Panc1 (cell line): ENCODE measurements around the gene C1orf210. TPM values are rescaled to one million over a fixed set of nuclear protein-coding genes. Genes with fewer than 3 reads are reported as not detected.

Source experiments
- ATAC-seq: fragments of 200-7000 bp; cut with Tn5 transposase; 2 replicates; pipeline ENCODE4 v1.9.1; 2020; ENCODE audit warnings: mild to moderate bottlenecking, moderate library complexity
- BruUV-seq: library from RNA; stranded (reverse); fragments of 400-500 nt; replicated peaks from 2 replicates; lab custom pipeline; 2021; lab: Mats Ljungman, UMichigan
- CTCF ChIA-PET: fragments of 300-600 bp; sonication (Branson Sonifier 250); formaldehyde crosslinking; loops from one replicate; lab custom pipeline; 2022; ENCODE audit warnings: antibody characterized with exemption; lab: Charles Lee
- POLR2A ChIA-PET: fragments of 300-600 bp; sonication (Branson Sonifier 250); formaldehyde crosslinking; loops from one replicate; lab custom pipeline; 2022; ENCODE audit warnings: antibody characterized with exemption; lab: Charles Lee
- DNase-seq: peaks from one replicate; pipeline ENCODE4 v3.0.0-alpha.2; 2010; ENCODE audit warnings: low read depth, low spot score
- H3K27ac ChIP-seq: 2 replicates; pipeline ENCODE4 v1.5.1; 2011; ENCODE audit warnings: mild to moderate bottlenecking, low read length, inconsistent platforms
- H3K27me3 ChIP-seq: fragments of 200-500 bp; sonication (Bioruptor generic); 2 replicates; pipeline ENCODE4 v1.6.0; 2014; ENCODE audit warnings: low read length, inconsistent platforms; ENCODE audit not compliant: control insufficient read depth, insufficient read depth
- H3K36me3 ChIP-seq: fragments of 200-500 bp; sonication (Bioruptor generic); 2 replicates; pipeline ENCODE4 v1.5.1; 2014; ENCODE audit warnings: inconsistent platforms, mild to moderate bottlenecking, low read length, moderate library complexity; ENCODE audit not compliant: control insufficient read depth, insufficient read depth
- H3K4me1 ChIP-seq: 2 replicates; pipeline ENCODE4 v1.5.1; 2011; ENCODE audit warnings: inconsistent platforms, mild to moderate bottlenecking, low read length, moderate library complexity; ENCODE audit not compliant: control insufficient read depth, insufficient read depth
- H3K4me3 ChIP-seq, 2 experiments: 2 replicates each; pipeline ENCODE4 v1.5.1; 2011 to 2012; ENCODE audit warnings: low read depth in 2 of 2, low read length in 2 of 2, mild to moderate bottlenecking in 2 of 2, inconsistent platforms in 1 of 2, moderate library complexity in 1 of 2
- H3K9me3 ChIP-seq: fragments of 200-500 bp; sonication (Bioruptor generic); 2 replicates; pipeline ENCODE4 v1.5.1; 2014; ENCODE audit warnings: low read depth, mild to moderate bottlenecking, inconsistent platforms, low read length, moderate library complexity; ENCODE audit not compliant: control insufficient read depth, insufficient read depth
- POLR2AphosphoS5 ChIP-seq: IDR thresholded peaks from 2 replicates; pipeline ENCODE4 v1.6.1; 2012; ENCODE audit warnings: mild to moderate bottlenecking, low read depth, low read length, moderate library complexity
- SIN3A ChIP-seq: IDR thresholded peaks from 2 replicates; pipeline ENCODE4 v1.6.1; 2012; ENCODE audit warnings: low read depth, mild to moderate bottlenecking, low read length, moderate library complexity, borderline replicate concordance; ENCODE audit not compliant: insufficient read depth
- TCF7L2 ChIP-seq: IDR thresholded peaks from 2 replicates; pipeline ENCODE4 v1.6.1; 2011; ENCODE audit warnings: mild to moderate bottlenecking, low read depth, low read length, inconsistent platforms
- in situ Hi-C: cut with HindIII; loops from 2 replicates; pipeline ENCODE4 v1.10.0; 2016; ENCODE audit warnings: low sequenced_read_pairs, low pct_unique_long_range_greater_than_20kb
- intact Hi-C: fragments of 100-400 bp; cut with micrococcal nuclease; formaldehyde crosslinking; loops from one replicate; pipeline ENCODE4 v1.10.0; 2022; ENCODE audit not compliant: unreplicated experiment
- total RNA-seq: library from RNA; stranded (reverse); gene quantifications from one replicate; pipeline ENCODE4 v1.2.1, GENCODE V29; 2021; ENCODE audit not compliant: unreplicated experiment
- TF ChIP-seq, protein P1 (sequence below): fragments of 450-650 bp; IDR thresholded peaks from 2 replicates; pipeline ENCODE4 v1.5.1; 2017; ENCODE audit warnings: mild to moderate bottlenecking
- TF ChIP-seq, protein P2 (sequence below), 2 experiments: IDR thresholded peaks; 2 replicates each; pipeline ENCODE4 v1.6.1; 2011 to 2012; ENCODE audit warnings: low read depth in 2 of 2, control low read depth in 1 of 2, low read length in 1 of 2, mild to moderate bottlenecking in 1 of 2, moderate library complexity in 1 of 2; ENCODE audit not compliant: insufficient read depth in 1 of 2

The C1orf210 gene
- total RNA-seq, 1 experiment from 2014 or later, result not detected

DNA sequence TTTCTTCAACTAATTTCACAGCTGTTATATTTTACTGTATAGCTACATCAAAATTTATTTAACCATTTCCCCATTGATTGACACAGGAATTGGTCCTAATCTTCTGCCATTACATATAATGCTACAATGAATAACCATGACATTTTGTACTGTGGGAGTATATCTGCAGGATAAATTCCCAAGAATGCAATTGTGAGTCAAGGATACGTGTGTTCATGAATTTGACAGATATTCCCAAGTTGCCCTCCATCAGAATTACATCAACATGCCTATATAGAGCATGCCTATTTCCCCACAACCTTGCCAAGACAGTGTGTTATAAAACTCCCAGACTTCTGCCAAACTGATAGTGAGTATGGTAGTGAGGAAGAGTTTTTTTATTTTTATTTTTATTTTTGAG lies 12.7 kb upstream of the C1orf210 start:
- H3K4me1 ChIP-seq, result no peaks in the 10 kb centered on the region
- ATAC-seq (no peak), DNase-seq (no peak)
- no peak overlapping the region for H3K27ac ChIP-seq
- H3K9me3 ChIP-seq, result no peaks in the 10 kb centered on the region
- H3K4me3 ChIP-seq, result no peak overlapping the region
- no peak for TF ChIP-seq POLR2AphosphoS5
- TF ChIP-seq, protein P1, sequence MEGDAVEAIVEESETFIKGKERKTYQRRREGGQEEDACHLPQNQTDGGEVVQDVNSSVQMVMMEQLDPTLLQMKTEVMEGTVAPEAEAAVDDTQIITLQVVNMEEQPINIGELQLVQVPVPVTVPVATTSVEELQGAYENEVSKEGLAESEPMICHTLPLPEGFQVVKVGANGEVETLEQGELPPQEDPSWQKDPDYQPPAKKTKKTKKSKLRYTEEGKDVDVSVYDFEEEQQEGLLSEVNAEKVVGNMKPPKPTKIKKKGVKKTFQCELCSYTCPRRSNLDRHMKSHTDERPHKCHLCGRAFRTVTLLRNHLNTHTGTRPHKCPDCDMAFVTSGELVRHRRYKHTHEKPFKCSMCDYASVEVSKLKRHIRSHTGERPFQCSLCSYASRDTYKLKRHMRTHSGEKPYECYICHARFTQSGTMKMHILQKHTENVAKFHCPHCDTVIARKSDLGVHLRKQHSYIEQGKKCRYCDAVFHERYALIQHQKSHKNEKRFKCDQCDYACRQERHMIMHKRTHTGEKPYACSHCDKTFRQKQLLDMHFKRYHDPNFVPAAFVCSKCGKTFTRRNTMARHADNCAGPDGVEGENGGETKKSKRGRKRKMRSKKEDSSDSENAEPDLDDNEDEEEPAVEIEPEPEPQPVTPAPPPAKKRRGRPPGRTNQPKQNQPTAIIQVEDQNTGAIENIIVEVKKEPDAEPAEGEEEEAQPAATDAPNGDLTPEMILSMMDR, result no peak
- no peak for TF ChIP-seq SIN3A
- TF ChIP-seq, protein P2, sequence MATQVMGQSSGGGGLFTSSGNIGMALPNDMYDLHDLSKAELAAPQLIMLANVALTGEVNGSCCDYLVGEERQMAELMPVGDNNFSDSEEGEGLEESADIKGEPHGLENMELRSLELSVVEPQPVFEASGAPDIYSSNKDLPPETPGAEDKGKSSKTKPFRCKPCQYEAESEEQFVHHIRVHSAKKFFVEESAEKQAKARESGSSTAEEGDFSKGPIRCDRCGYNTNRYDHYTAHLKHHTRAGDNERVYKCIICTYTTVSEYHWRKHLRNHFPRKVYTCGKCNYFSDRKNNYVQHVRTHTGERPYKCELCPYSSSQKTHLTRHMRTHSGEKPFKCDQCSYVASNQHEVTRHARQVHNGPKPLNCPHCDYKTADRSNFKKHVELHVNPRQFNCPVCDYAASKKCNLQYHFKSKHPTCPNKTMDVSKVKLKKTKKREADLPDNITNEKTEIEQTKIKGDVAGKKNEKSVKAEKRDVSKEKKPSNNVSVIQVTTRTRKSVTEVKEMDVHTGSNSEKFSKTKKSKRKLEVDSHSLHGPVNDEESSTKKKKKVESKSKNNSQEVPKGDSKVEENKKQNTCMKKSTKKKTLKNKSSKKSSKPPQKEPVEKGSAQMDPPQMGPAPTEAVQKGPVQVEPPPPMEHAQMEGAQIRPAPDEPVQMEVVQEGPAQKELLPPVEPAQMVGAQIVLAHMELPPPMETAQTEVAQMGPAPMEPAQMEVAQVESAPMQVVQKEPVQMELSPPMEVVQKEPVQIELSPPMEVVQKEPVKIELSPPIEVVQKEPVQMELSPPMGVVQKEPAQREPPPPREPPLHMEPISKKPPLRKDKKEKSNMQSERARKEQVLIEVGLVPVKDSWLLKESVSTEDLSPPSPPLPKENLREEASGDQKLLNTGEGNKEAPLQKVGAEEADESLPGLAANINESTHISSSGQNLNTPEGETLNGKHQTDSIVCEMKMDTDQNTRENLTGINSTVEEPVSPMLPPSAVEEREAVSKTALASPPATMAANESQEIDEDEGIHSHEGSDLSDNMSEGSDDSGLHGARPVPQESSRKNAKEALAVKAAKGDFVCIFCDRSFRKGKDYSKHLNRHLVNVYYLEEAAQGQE (IDR thresholded peaks at IDR 0.05; ENCODE audit: insufficient read depth in 1 of 2, low read depth in 2 of 2, low read length in 1 of 2), result no peak
- no peak for TF ChIP-seq TCF7L2
- in situ Hi-C loops (no loop called here), intact Hi-C loops (no loop called here)
- POLR2A ChIA-PET, result no interaction called here
- CTCF ChIA-PET, result no interaction called here
- no peaks in the 10 kb centered on the region for H3K27me3 ChIP-seq
- BruUV-seq, result no TSS peak
- H3K36me3 ChIP-seq, result no peaks in the 10 kb centered on the region

DNA sequence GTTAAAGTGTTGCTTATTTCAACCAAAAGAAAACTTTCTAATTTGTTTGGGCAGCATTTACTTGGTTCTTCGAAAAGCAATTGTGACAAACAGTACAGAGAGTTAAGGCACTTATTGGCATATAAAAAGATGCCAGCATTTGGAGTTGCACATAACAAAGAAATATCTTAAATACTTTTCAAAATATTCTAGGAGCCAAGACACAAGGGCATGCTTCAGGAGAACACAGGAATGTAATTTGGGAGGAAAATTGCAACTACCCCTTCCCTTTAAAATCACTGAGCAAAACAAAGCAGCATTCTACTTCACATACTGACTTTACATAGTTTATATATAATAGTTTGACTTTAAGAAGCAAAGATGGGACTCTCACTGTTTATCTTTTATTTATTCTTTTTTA lies 10.8 kb upstream of the C1orf210 start:
- CTCF ChIA-PET, result no interaction called here
- Histone ChIP-seq H3K36me3 (no peaks in the 10 kb centered on the region), H3K27me3 (no peaks in the 10 kb centered on the region), H3K4me3 (no peak overlapping the region), H3K9me3 (no peaks in the 10 kb centered on the region), H3K4me1 (no peaks in the 10 kb centered on the region), H3K27ac (no peak overlapping the region)
- DNase-seq (no peak), ATAC-seq (no peak)
- intact Hi-C loops (no loop called here), in situ Hi-C loops (no loop called here)
- TF ChIP-seq TCF7L2, result no peak
- no peak for TF ChIP-seq POLR2AphosphoS5
- TF ChIP-seq, protein P1, result no peak
- no peak for TF ChIP-seq SIN3A
- TF ChIP-seq, protein P2 (IDR thresholded peaks at IDR 0.05; ENCODE audit: insufficient read depth in 1 of 2, low read depth in 2 of 2, low read length in 1 of 2), result no peak
- POLR2A ChIA-PET, result no interaction called here
- BruUV-seq, result no TSS peak
